COR-L47 (cell line): ENCODE measurements around the gene MAST4.
"Not testable (repeated sequence)": the region's sequence is repeated elsewhere in the genome, so short reads cannot be mapped to it uniquely, and the experiment has no call there.

Source experiments
- DNase-seq: peaks from one replicate; lab custom pipeline; 2025; lab: John Stamatoyannopoulos, UW

Gene MAST4

GRCh38 chr5:67092535-67092934 is 496.3 kb downstream of the MAST4 start:
- DNase-seq = peak; percentile 5

GRCh38 chr5:67093279-67093678 is 497.1 kb downstream of the MAST4 start:
- no peak for DNase-seq

DNA sequence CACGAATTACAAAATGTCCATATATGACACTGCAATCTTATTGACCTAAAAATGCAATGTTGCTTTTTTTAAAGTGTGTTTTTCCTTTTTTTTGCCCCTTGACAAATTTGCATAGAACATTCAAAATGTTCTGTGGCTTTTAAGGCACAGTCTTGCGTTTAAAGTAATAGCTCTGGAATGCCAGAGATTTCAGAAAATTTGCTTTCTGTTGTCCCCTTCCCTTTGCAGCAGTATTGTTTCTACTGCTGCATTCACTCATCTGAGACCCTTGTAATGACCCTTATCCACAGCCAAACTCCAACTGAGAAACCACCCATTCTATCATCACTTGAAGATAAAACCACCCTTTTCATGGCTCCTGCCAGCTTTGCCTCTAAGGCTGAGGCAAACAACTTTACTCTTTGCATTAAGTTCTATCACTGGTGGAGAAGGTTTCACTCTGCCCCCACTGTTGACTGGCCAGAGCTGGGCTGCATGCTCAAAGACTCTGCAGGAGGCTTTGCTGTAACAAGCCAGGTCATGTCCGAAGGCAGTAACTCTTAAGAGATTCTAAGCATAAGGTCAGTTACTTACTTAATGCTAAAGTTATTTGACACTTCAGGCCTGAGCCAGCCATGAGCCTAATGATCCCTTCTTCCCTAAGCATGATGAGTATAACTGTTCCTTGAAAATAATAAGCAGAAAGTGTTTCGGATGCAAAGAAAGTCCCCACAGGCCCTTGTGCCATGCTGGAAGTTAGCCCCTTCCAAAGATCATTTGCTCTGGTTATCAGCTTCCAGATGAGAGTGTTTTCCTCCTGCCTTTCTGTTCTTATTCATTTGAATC is 498.5 kb downstream of the MAST4 start:
- no peak for DNase-seq

DNA sequence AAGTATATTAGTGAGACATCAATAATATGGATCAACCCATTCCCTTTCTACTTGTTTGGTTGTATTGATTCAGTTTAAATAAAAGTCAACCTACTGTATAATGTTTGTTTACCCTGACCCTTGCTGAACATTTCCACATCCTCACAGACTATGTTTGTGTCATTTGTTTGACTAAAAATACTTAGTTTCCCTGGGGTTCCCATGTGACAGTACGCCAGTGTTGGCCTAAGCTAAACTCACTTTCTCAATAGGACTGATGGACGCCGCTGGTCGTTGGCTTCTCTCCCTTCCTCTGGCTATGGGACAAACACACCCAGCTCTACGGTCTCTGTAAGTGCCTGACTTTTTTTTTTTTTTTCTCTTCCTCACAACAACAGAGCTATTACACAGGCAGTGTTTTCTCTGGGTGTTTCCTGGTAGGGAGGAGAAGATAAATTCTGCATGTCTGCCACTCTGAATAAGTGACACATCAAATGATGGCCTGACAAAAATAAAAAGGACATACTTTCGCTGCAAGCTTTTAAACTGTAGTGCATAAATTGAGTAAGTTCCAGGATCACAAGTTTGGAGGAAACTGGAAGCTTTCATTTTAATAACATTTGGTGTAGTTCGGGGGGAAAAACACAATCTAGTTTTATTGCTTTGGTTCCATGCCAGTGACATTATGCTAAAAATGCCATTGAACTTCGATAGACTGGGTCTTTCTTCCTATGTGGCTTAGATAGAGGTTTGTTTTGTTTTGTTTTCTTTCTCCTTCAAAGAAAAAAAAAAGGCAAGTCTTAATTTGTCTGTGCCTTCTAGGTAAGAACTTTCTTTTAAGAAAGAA is 499.4 kb downstream of the MAST4 start:
- DNase-seq = no peak

GRCh38 chr5:67098656-67099055 is 502.5 kb downstream of the MAST4 start:
- no peak for DNase-seq

DNA sequence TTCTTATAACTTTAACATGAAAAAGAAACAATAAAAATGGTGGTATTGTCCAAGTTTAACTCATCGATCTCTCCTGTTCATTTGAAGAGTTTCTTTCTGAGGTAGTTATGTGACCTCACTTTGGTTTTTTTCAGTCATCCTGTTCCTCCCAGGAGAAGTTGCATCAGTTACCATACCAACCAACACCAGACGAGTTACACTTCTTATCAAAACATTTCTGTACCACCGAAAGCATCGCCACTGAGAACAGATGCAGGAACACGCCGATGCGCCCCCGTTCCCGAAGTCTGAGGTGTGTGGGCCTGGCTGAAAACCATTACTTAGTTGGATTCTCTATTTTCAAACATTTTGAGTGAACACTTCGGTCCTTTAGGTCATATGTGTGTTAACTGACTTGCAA is 504.1 kb downstream of the MAST4 start:
- no peak for DNase-seq

GRCh38 chr5:67102708-67103107 is 506.5 kb downstream of the MAST4 start:
- no peak for DNase-seq

DNA sequence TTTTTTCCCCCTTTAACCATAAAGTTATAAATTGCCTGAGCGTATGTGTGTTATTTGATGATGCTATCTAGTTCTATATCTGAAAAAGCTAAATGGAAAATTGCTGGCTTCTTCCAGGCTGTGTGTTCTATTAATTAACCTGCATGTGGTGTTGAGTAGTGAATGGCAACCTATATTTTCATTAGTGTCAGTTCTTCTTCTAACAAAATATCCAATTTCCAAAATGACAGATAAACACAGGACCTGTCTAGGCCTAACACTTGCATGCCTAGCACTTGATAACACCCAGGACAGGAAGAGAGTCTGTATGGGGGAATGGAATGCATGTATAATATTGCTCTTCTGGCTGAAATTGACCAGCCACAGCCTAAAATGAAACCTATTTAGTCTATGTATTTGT is 508.7 kb downstream of the MAST4 start:
- no peak for DNase-seq

DNA sequence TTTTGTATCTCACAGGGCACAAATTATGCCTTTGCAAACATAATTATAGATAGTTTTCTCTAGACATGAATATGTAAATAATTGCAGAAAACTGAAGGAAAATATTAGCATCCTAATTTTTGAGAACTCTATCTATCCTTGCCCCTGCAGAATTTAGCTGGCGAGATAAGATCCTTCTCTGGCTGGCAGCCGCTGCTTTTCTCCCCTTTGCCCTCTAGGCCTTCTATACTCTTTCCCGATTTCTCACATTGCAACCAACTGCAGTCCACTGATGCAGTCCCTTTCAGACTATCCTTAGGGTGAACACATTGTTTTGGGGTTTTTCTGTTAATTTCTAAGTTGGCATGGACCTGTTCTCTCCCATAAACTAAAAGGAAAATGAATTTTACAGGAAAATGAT is 509.1 kb downstream of the MAST4 start:
- no peak for DNase-seq

DNA sequence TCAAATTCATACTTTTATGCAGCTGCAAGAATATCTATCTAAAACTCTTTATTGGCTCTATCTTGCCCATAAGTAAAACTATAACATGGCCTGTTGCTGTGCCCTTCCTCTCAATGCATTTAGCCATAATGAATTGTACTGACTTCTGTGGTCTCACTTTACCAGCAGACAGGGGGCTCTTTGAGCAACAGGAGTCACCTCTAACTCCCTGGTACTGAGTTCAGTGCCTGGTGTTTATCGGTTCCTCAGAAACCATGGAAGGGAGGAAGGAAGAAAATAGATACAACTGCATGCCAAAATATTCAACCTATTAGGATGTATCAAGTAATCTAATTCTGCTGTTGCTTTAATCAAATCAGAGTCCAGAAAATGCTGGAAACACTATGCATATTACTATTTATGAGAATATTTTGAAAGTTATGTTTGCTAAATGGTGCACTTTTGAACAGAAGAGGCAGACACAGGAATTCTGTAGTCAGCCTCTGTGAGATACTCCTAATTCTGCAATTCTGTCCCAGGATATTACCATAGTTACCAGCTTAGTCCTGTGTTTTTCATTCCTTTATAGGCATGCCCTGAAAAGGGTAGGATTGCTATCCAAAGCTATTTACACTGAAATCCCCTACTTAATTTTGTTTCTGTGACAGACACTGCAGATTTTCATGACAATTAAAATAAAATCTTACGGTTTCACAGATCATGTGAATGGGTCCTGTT is 510.6 kb downstream of the MAST4 start:
- no peak for DNase-seq

DNA sequence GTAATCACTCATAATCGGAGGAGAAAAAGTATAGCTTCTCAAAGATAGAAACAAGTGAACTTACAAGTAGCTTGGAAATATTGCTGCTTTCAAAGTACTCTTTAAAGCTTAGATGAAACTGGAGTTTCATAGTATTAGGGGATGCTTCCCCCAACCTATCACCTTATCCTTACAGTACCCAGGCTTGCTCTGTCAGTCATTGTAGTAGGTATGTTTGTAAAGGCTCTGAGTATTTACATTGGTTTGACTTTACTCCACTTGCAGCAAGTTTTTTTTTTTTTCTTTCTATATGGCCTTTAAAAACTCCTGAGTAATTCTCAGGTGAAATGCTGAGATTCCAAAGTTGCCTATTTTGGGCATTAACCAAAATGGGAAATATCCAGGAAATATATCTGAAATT is 515.6 kb downstream of the MAST4 start:
- DNase-seq = no peak

- peak; percentile 62 for DNase-seq
Measured at GRCh38 chr5:67115246-67115645, 519.1 kb downstream of the MAST4 start.

DNA sequence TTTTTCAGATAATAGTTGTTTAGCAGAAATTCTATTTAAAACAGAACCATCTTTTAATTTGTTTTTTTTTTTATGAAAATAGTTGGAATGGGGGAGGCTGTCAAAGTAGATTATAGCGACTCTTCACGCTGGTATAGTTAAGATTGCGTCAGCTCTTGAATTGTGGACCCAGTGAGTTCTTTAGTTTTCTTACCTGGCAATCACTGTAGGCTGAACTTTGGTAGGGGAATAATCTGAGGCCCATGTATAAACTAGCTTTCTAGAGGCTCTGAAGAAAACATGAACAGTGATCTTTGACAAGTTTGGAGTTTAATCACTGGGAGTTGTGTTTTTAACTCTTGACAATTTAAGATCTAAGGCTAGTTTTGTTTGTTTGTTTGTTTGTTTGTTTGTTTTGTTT is 519.6 kb downstream of the MAST4 start:
- no peak for DNase-seq

- DNase-seq = no peak
Measured at GRCh38 chr5:67118050-67118620, 521.9 kb downstream of the MAST4 start.

DNA sequence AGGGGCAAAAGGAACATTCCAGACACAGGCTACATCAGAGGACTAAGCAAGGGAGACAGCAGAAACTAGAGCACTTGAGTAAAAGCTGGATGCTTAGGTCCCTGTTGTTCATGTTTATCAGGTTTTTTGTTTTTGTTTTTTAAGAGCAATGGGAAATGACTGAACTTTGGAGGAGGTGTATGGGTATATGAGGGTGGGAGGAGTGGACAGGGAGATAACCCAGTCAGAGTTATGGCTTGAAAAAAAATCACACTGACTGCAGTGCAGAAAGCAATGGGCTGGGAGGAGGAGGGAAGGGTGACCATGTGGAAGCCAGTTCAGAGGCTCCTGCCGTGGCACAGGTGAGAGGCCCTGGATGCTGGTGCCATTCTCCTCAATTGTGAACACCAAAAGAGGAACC is 522.8 kb downstream of the MAST4 start:
- no peak for DNase-seq

- DNase-seq = no peak
Measured at GRCh38 chr5:67120032-67120431, 523.8 kb downstream of the MAST4 start.

GRCh38 chr5:67123819-67124218 is 527.6 kb downstream of the MAST4 start:
- no peak for DNase-seq

GRCh38 chr5:67124556-67124955 is 528.4 kb downstream of the MAST4 start:
- DNase-seq = no peak

DNA sequence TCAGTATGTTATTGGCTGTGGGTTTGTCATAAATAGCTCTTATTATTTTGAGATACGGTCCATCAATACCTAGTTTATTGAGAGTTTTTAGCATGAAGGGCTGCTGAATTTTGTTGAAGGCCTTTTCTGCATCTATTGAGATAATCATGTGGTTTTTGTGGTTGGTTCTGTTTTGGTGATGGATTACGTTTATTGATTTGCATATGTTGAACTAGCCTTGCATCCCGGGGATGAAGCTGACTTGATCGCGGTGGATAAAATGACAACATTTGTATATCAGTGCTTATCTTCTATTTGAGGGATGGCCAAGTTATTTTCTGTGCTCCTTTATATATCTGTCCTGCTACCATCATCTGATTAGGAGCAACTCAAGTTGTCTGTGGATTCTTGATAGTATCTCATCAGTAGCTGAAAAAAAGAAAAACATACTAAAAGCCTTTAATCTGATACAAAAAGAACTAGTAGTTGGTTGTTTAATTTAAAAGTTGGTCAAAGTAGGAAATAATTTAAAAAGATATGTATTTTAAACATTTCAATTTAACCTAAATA is 531.2 kb downstream of the MAST4 start:
- DNase-seq = not testable (repeated sequence)

- DNase-seq = no peak
Measured at GRCh38 chr5:67129768-67130167, 533.6 kb downstream of the MAST4 start.

DNA sequence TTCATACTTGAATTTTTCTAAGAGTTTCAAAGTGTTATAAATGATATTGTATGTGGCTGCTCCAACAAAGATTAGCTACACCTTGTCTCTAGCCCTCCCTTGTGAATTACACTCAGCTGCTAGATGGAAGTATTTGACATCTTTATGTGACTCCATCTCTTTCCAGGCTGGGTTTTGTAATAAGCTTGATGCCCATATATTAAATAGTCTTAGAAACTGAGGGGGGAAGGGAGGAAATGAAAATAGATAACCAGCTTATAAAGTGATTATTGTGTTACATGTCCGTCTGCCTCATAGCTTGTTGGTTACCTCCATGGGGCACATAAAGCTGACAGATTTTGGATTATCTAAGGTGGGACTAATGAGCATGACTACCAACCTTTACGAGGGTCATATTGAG is 537.0 kb downstream of the MAST4 start:
- no peak for DNase-seq

DNA sequence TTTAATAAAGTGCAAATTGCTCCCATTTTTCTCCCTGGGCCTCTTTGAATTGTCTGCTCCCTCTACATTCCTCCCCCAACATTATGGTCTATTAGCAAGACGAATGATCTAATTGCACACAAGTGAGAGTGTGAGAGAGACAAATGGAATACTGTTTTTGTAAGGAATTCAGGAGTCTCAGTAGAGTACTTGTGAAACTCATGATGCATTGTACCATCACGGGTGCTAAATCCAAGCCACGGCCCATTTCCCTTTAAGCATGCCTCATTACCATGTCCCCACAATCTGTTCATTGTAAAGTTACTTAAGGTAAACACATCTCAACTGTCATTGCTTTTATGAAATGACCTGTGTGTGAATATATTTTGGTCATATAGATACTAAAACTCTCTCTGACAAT is 537.6 kb downstream of the MAST4 start:
- DNase-seq = no peak
